ENCODE measurements around the gene TARS3. TPM values are rescaled to one million over a fixed set of nuclear protein-coding genes. Genes with fewer than 3 reads are reported as not detected.
A peak's percentile ranks its signal among the peaks of the same experiment; 100 is the strongest.

Gene TARS3
- total and polyA plus RNA-seq, 8 donors = 3.4 to 53.1 (median 15.6) TPM

GRCh38 chr15:101609742-101610610 is 114.3 kb downstream of the TARS3 start:
- 85 to 88% (median 87%) methylated on average over 16 to 23 of the region's 23 CpGs for WGBS, 5 donors
- Histone ChIP-seq H3K4me1 (peaks cover 0 to 20% (median 12%) of the 10 kb centered on the region in 4 donors), H3K36me3 (no peaks in the 10 kb centered on the region), H3K27ac (no peak overlapping the region), H3K9me3 (peaks cover 0 to 1% (median under 1%) of the 10 kb centered on the region in 4 donors), H3K27me3 (peaks cover 0 to 3% (median 0%) of the 10 kb centered on the region in 3 donors), H3K4me3 (no peak overlapping the region)
- no peak for TF ChIP-seq CTCF (IDR thresholded peaks at IDR 0.05)
- no peak for TF ChIP-seq EP300 (IDR thresholded peaks at IDR 0.05)
- no peak for TF ChIP-seq POLR2A (IDR thresholded peaks at IDR 0.05)
- no peak for TF ChIP-seq POLR2AphosphoS5 (IDR thresholded peaks at IDR 0.05)
- intact Hi-C loops (cut with DNase I; ENCODE audit: low total_unique reads) = no loop called here
- DNase-seq = no peak

- no peak overlapping the region for H3K27ac ChIP-seq
- DNase-seq = no peak
- no peaks in the 10 kb centered on the region for H3K36me3 ChIP-seq
- peaks cover 0 to 3% (median 0%) of the 10 kb centered on the region in 3 donors for H3K27me3 ChIP-seq
- peaks cover 0 to 6% (median 5%) of the 10 kb centered on the region in 4 donors for H3K4me1 ChIP-seq
- no peak for TF ChIP-seq CTCF (IDR thresholded peaks at IDR 0.05)
- TF ChIP-seq EP300 (IDR thresholded peaks at IDR 0.05) = no peak
- no peak for TF ChIP-seq POLR2A (IDR thresholded peaks at IDR 0.05)
- no peak for TF ChIP-seq POLR2AphosphoS5 (IDR thresholded peaks at IDR 0.05)
- H3K9me3 ChIP-seq = peaks cover 0 to 7% (median 1%) of the 10 kb centered on the region in 4 donors
- H3K4me3 ChIP-seq = no peak overlapping the region
- intact Hi-C loops (cut with DNase I; ENCODE audit: low total_unique reads) = no loop called here
- WGBS, 5 donors = 64 to 87% (median 80%) methylated on average over 9 of the region's 9 CpGs
Observed at GRCh38 chr15:101608201-101608600, 116.1 kb downstream of the TARS3 start.

GRCh38 chr15:101607108-101607507 is 117.2 kb downstream of the TARS3 start:
- intact Hi-C loops (cut with DNase I; ENCODE audit: low total_unique reads) = no loop called here
- Histone ChIP-seq H3K9me3 (peaks cover 0 to 7% (median 1%) of the 10 kb centered on the region in 4 donors), H3K4me3 (no peak overlapping the region), H3K27me3 (peaks cover 0 to 3% (median 0%) of the 10 kb centered on the region in 3 donors), H3K36me3 (no peaks in the 10 kb centered on the region), H3K27ac (no peak overlapping the region), H3K4me1 (no peaks in the 10 kb centered on the region)
- no peak for DNase-seq
- TF ChIP-seq CTCF (IDR thresholded peaks at IDR 0.05) (no peak), EP300 (IDR thresholded peaks at IDR 0.05) (no peak), POLR2A (IDR thresholded peaks at IDR 0.05) (no peak), POLR2AphosphoS5 (IDR thresholded peaks at IDR 0.05) (no peak)
- WGBS, 5 donors = 49 to 59% (median 59%) methylated on average over 2 of the region's 2 CpGs

- WGBS, 5 donors = 81 to 93% (median 86%) methylated on average over 4 of the region's 4 CpGs
Observed at GRCh38 chr15:101604124-101604874, 120.0 kb downstream of the TARS3 start.

More at GRCh38 chr15:101604124-101604874, 120.0 kb downstream of the TARS3 start:
- H3K36me3 ChIP-seq = no peaks in the 10 kb centered on the region
- H3K9me3 ChIP-seq = peaks cover 0 to 7% (median 1%) of the 10 kb centered on the region in 4 donors
- peak in 1 of 2 donors; percentile 39 for DNase-seq
- H3K27ac ChIP-seq = no peak overlapping the region
- peaks cover 0 to 17% (median 0%) of the 10 kb centered on the region in 3 donors for H3K27me3 ChIP-seq
- TF ChIP-seq POLR2AphosphoS5 (IDR thresholded peaks at IDR 0.05) (no peak), CTCF (IDR thresholded peaks at IDR 0.05) (no peak), POLR2A (IDR thresholded peaks at IDR 0.05) (no peak), EP300 (IDR thresholded peaks at IDR 0.05) (no peak)
- intact Hi-C loops (cut with DNase I; ENCODE audit: low total_unique reads) = no loop called here
- H3K4me1 ChIP-seq = no peaks in the 10 kb centered on the region
- no peak overlapping the region for H3K4me3 ChIP-seq

Measured in stomach (tissue), 9 donors.